Embryonic facial prominence (tissue), 1 donor: Measurements from ENCODE around the gene ZNF768.
"Not testable (repeated sequence)": the region's sequence is repeated elsewhere in the genome, so short reads cannot be mapped to it uniquely, and the experiment has no call there.

ENCODE experiments used
- DNase-seq: peaks from one replicate; pipeline ENCODE4 v3.0.0-alpha.2; 2016; ENCODE audit errors: extremely low spot score

The ZNF768 gene

GRCh38 chr16:30510376-30510938, 15.9 kb downstream of the ZNF768 start:
- no peak for DNase-seq

DNA sequence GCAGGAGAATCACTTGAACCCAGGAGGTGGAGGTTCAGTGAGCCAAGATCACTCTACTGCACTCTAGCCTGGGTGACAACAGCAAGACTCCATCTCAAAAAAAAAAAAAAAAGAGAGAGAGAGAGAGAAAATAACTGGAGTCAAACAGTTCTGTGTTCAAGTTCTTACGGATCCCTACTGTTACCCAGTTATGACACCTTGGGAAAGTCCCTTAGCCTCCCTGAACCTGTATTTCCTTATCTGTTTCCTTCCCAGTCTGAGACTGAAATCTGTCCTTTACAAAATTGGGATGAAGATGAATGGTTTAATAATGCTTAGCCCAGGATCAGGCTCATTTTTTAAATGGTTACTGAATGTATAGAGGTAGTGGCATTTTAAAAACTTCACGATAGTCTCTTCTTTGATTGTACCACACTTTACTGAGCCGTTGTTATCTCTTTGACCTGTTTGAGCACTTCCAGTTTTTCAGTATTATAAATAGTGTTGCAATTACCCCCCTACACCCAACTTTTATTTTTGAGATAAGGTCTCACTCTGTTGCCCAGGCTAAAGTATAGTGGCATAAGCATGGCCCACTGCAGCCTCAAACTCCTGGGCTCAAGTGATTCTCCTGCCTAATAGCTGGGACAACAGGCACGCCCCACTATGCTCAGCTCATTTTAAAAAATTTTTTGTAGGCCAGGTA, 17.1 kb downstream of the ZNF768 start:
- no peak for DNase-seq

DNA sequence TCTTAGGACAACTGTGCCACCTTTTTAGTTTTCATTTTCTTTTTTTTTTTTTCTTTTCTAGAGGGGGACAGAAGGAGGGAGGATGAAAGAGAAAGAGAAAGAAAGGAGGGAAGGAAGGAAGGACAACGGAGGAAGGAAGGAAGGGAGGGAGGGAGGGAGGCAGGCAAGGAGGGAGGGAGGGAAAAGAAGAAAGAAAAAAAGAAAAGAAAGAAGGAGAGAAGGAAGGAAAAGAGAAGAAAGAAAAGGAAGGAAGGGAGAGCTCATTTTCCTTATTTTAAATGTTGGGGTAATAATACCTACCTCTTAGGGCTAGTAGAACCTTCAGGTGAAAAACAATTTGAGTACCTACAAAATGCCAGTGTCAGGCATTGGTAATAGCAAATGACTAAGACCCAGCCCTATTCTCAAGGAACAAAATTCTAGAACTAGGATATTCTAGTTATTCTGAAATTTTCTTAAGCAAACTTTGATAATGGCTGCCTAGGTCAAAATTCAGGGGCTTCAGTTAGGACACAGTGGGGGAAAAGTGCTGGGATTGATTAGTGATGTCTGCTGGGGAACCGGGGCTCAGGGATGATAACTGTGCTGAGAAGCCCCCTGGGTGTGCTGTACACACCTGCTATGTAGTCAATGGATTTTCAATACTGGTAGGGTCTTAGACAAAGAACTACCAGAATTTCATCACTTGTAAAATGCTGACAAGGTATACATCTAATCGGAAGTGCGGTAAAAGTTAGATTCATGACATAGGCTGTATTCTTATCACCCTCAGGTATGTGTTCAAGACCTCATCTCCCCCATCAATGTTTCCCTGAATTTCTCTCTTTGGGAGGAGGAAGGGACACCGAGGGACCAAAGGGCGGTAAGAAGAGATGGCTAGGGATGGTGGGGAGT, 22.7 kb downstream of the ZNF768 start:
- DNase-seq = no peak

DNA sequence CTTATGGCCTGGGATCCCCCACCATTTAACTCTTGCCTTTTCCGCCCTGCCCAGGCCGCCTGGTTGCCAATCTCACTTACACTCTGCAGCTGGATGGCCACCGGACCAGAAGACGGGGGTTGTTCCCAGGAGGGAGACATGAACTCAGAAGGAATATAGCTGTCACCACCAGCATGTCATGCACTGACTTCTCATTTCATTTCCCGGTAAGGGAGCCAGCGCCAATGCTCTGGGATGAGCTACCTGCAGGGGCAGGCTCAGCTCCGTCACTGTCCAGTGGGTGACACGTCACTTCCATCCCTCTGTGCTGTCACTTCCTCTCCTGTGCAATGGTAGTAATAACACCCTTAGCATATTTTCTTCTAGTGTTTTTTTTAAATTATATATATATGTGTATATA, 27.1 kb downstream of the ZNF768 start:
- DNase-seq = no peak

- no peak for DNase-seq
Observed at GRCh38 chr16:30494709-30495108, 31.7 kb downstream of the ZNF768 start.

- DNase-seq = no peak
Observed at GRCh38 chr16:30493941-30494488, 32.4 kb downstream of the ZNF768 start.

DNA sequence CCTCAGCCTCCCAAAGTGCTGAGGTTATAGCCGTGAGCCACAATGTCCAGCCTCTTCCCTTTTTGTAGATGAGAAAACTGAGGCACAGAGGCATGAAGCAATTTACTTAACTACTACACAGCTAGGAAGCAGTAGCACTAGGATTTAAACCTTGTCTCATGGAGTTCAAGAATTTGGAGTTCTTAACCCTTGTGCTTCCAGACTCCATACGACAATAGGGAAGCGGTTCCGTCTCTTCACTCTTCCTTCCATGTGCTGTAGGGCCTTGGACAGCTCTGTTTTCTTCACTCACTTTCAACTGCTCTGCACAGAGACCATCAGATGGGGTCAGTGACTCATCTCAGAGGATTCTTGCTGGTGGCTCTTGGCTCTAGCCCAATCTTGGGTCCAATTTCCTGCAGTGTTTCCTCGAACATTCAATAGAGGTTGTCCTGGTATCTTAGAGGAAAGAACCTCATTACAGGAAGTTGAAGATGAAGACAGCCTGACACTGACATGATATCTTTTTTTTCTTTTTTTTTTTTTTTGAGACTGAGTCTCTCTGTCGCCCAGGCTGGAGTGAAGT, 34.5 kb downstream of the ZNF768 start:
- no peak for DNase-seq

DNA sequence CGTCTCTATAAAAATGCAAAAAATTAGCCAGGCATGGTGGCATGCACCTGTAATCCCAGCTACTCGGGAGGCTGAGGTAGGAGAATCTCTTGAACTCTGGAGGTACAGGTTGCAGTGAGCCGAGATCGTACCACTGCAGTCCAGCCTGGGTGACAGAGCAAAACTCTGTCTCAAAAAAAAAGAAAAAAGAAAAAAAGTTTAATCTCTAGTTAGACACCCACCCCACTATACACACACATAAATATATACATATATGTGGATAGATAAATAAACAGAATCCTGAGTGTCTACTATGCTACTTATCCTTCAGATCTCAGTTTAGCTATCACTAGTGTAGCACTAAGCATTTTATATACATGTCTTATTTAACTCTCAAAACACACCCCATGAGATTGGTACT, 35.1 kb downstream of the ZNF768 start:
- no peak for DNase-seq

DNA sequence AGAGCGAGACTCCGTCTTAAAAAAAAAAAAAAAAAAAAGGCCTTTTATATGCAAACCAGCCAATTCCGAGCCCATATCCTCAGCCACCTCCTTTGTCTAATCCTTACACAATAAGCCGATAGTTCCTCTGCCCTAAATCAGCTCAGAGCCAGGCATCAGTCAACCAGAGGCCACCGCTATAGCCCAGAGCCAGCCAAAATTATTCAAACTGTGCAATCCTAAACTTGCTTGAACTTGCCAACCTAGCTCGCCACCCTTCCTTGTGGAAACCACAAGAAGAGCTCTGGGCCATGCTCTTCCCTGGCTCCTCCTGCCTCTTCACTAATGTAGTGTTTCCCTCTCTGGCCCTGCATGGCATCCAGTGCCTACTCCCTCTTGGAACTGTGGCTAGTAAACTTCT, 36.2 kb downstream of the ZNF768 start:
- no peak for DNase-seq

- no peak for DNase-seq
Observed at GRCh38 chr16:30488764-30489605, 37.4 kb downstream of the ZNF768 start.

DNA sequence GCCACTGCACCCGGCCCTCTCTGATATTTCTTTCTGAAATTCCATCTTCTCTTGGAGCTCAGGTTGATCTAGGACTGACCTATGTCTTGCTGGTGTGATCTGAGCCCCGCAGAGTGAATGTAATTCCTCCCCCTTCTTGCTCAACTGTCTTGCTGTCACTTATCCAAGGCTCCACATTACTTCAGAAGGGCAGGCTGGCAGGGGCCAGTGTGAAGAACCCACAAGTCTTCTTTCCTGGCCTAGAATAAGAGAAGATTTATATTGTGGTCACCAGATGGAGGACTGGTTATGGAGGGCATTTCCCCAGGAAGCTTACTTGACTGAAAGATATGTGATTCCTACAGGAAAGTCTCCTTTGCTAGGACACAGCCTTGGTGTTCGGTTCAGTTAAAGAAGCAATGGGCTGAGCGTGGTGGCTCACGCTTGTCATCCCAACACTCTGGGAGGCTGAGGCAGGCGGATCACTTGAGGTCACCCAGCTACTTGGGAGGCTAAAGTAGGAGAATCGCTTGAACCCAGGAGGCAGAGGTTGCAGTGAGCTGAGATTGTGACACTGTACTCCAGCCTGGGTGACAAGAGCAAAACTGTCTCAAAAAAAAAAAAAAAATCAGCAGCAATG, 40.4 kb downstream of the ZNF768 start:
- no peak for DNase-seq

GRCh38 chr16:30484887-30485286, 41.5 kb downstream of the ZNF768 start:
- no peak for DNase-seq

DNA sequence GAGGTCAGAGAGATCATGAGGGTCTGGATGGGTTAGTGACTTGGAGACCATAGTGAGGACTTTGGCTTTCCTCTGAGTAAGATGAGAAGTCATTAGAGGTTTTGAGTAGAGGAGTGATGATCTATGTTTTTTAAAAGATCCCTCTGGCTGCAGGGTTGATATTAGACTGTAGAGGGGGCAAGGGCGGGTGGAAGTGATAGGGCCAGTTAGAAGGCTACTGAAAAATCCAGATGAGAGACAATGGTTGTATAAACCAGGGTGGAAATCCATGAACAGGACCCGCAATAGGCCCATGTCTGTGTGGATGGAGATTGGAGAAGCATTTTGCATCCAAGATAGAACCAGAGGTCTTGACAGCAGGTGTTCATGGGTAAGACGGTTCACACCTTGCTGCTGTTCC, 44.0 kb downstream of the ZNF768 start:
- DNase-seq = no peak

DNA sequence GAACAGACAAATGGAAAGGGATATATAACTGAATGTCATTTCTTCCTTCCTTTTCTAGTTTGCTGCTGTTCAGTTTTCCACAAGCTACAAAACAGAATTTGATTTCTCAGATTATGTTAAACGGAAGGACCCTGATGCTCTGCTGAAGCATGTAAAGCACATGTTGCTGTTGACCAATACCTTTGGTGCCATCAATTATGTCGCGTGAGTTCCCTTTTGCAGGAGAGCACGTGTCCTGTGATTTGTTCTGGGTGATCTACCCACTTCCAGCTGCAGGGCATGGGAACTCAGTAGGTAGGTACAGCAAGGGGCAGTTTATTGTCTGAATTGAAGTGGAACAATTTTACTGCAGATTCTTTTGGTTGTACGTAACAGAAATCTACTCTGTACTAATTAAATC, 45.0 kb downstream of the ZNF768 start:
- no peak for DNase-seq

DNA sequence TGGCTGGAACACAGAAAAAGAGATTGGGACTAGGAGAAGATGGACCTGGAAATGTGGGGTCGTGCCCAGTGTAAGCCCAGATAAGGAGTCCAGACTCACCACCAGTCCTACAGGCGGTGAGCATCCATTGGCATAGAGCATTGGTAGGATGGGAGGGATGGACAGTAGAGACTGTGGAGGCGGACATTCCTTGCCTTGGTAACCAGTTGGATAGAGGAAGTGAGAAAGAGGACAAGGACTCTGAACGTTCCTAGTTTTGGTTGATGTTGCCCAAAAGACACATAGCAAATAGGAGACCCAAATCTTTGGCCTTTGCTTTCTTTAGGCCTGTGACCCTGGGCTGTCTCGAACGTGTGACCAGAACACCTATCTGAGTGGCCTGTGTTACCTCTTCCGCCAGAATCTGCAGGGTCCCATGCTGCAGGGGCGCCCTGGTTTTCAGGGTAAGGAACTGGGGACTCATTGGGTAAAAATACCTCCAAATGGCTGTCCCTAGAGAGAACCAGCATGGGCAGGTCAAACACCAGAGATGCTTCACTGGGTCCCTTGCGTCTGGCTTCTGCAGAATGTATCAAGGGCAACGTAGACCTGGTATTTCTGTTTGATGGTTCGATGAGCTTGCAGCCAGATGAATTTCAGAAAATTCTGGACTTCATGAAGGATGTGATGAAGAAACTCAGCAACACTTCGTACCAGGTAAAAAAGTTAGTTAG, 47.4 kb downstream of the ZNF768 start:
- DNase-seq = no peak

DNA sequence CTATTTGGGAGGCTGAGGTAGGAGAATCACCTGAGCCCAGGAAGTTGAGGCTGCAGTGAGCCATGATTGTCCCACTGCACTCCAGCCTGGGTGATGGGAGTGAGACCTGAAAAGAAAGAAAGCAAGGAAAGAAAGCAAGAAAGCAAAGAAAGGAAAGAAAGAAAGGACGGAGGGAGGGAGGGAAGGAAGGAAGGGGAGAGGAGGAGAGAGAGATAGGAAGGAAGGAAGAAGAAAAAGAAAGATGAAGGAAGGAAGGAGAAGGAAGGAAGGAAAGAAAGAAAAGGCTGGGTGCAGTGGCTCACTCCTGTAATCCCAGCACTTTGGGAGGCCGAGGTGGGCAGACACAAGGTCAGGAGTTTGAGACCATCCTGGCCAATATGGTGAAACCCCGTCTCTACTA, 48.6 kb downstream of the ZNF768 start:
- not testable (repeated sequence) for DNase-seq

DNA sequence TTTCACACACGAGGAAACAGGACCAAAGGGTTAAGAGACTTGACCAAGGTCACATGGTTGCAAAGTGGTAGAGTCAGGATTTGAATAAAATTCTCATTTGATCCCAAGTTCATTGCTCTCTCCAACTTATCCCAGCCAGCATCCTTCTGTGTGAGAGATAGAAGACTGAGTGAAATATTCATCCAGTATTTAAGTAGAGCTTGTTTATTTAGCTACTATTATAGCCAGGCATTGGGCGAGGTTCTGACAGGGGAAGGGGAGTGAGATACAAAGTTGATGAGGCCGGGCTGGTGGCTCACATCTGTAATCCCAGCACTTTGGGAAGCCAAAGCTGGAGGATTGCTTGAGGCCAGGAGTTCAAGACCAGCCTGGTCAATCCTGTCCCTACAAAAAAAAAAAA, 49.4 kb downstream of the ZNF768 start:
- DNase-seq = no peak

GRCh38 chr16:30474684-30475083, 51.7 kb downstream of the ZNF768 start:
- no peak for DNase-seq

DNA sequence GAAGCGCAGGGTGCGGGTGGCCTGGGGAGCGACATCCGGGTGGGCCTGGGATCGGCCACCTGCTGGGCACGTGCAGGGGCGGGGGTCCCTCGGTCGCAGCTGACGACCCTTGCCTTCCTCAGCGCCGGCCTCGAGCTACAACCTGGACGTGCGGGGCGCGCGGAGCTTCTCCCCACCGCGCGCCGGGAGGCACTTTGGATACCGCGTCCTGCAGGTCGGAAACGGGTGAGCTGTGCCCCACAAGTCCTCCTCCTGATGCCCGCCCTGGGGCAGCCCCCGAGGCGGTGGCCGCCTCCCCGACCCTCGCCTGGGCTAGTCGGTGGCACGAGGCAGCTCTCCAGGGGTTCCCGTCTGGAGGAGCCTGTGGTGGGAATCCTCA, 52.3 kb downstream of the ZNF768 start:
- no peak for DNase-seq
